Stimulated activated CD4-positive, alpha-beta T cell treated with anti-CD3 and anti-CD28 coated beads, TNF-alpha, amount 100 ng/mL, for 4 hours (primary cell): ENCODE measurements around the gene P2RX3.
"Not testable (repeated sequence)": the region's sequence is repeated elsewhere in the genome, so short reads cannot be mapped to it uniquely, and the experiment has no call there.

Experiments used
- DNase-seq, 3 experiments: peaks; one replicate each; pipeline ENCODE4 v3.0.0-alpha.2; 2020; ENCODE audit warnings: low read depth in 3 of 3

The P2RX3 gene

GRCh38 chr11:57338142-57338541, at the start of gene P2RX3:
Gene P2RX3 (plus strand): TSS chr11:57338352. CDS start chr11:57338551, 199 bp downstream.
- no peak for DNase-seq

GRCh38 chr11:57288771-57289579, 49.2 kb upstream of the P2RX3 start:
- DNase-seq, result no peak

- no peak for DNase-seq
Observed at GRCh38 chr11:57290288-57290687, 47.9 kb upstream of the P2RX3 start.

- no peak for DNase-seq
Observed at GRCh38 chr11:57294225-57295131, 43.7 kb upstream of the P2RX3 start.

- DNase-seq, result not testable (repeated sequence)
Observed at GRCh38 chr11:57296205-57296604, 41.9 kb upstream of the P2RX3 start.

- DNase-seq, result no peak
Observed at GRCh38 chr11:57297221-57297620, 40.9 kb upstream of the P2RX3 start.

GRCh38 chr11:57299150-57299737, 38.9 kb upstream of the P2RX3 start:
- no peak for DNase-seq

GRCh38 chr11:57300785-57301184, 37.4 kb upstream of the P2RX3 start:
- DNase-seq, result no peak

- no peak for DNase-seq
Observed at GRCh38 chr11:57301711-57302423, 36.3 kb upstream of the P2RX3 start.

GRCh38 chr11:57302489-57302888, 35.7 kb upstream of the P2RX3 start:
- no peak for DNase-seq

- DNase-seq, result no peak
Observed at GRCh38 chr11:57303280-57303989, 34.7 kb upstream of the P2RX3 start.

- DNase-seq, result no peak
Observed at GRCh38 chr11:57303990-57304579, 34.1 kb upstream of the P2RX3 start.

GRCh38 chr11:57305523-57305922, 32.6 kb upstream of the P2RX3 start:
- no peak for DNase-seq

GRCh38 chr11:57306161-57306876, 31.8 kb upstream of the P2RX3 start:
- no peak for DNase-seq

- no peak for DNase-seq
Observed at GRCh38 chr11:57306940-57307565, 31.1 kb upstream of the P2RX3 start.

GRCh38 chr11:57307666-57308270, 30.4 kb upstream of the P2RX3 start:
- no peak for DNase-seq

- no peak for DNase-seq
Observed at GRCh38 chr11:57308426-57309060, 29.6 kb upstream of the P2RX3 start.
